Panc1 (cell line): ENCODE measurements around the gene CYGB. TPM values are rescaled to one million over a fixed set of nuclear protein-coding genes. Genes with fewer than 3 reads are reported as not detected.

Source experiments
- ATAC-seq: fragments of 200-7000 bp; cut with Tn5 transposase; 2 replicates; pipeline ENCODE4 v1.9.1; 2020; ENCODE audit warnings: mild to moderate bottlenecking, moderate library complexity
- BruUV-seq: library from RNA; stranded (reverse); fragments of 400-500 nt; replicated peaks from 2 replicates; lab custom pipeline; 2021; lab: Mats Ljungman, UMichigan
- CTCF ChIA-PET: fragments of 300-600 bp; sonication (Branson Sonifier 250); formaldehyde crosslinking; loops from one replicate; lab custom pipeline; 2022; ENCODE audit warnings: antibody characterized with exemption; lab: Charles Lee
- POLR2A ChIA-PET: fragments of 300-600 bp; sonication (Branson Sonifier 250); formaldehyde crosslinking; loops from one replicate; lab custom pipeline; 2022; ENCODE audit warnings: antibody characterized with exemption; lab: Charles Lee
- DNase-seq: peaks from one replicate; pipeline ENCODE4 v3.0.0-alpha.2; 2010; ENCODE audit warnings: low read depth, low spot score
- H3K27ac ChIP-seq: 2 replicates; pipeline ENCODE4 v1.5.1; 2011; ENCODE audit warnings: mild to moderate bottlenecking, low read length, inconsistent platforms
- H3K27me3 ChIP-seq: fragments of 200-500 bp; sonication (Bioruptor generic); 2 replicates; pipeline ENCODE4 v1.6.0; 2014; ENCODE audit warnings: low read length, inconsistent platforms; ENCODE audit not compliant: control insufficient read depth, insufficient read depth
- H3K36me3 ChIP-seq: fragments of 200-500 bp; sonication (Bioruptor generic); 2 replicates; pipeline ENCODE4 v1.5.1; 2014; ENCODE audit warnings: inconsistent platforms, mild to moderate bottlenecking, low read length, moderate library complexity; ENCODE audit not compliant: control insufficient read depth, insufficient read depth
- H3K4me1 ChIP-seq: 2 replicates; pipeline ENCODE4 v1.5.1; 2011; ENCODE audit warnings: inconsistent platforms, mild to moderate bottlenecking, low read length, moderate library complexity; ENCODE audit not compliant: control insufficient read depth, insufficient read depth
- H3K4me3 ChIP-seq, 2 experiments: 2 replicates each; pipeline ENCODE4 v1.5.1; 2011 to 2012; ENCODE audit warnings: low read depth in 2 of 2, low read length in 2 of 2, mild to moderate bottlenecking in 2 of 2, inconsistent platforms in 1 of 2, moderate library complexity in 1 of 2
- H3K9me3 ChIP-seq: fragments of 200-500 bp; sonication (Bioruptor generic); 2 replicates; pipeline ENCODE4 v1.5.1; 2014; ENCODE audit warnings: low read depth, mild to moderate bottlenecking, inconsistent platforms, low read length, moderate library complexity; ENCODE audit not compliant: control insufficient read depth, insufficient read depth
- CTCF ChIP-seq: fragments of 450-650 bp; IDR thresholded peaks from 2 replicates; pipeline ENCODE4 v1.5.1; 2017; ENCODE audit warnings: mild to moderate bottlenecking
- POLR2AphosphoS5 ChIP-seq: IDR thresholded peaks from 2 replicates; pipeline ENCODE4 v1.6.1; 2012; ENCODE audit warnings: mild to moderate bottlenecking, low read depth, low read length, moderate library complexity
- SIN3A ChIP-seq: IDR thresholded peaks from 2 replicates; pipeline ENCODE4 v1.6.1; 2012; ENCODE audit warnings: low read depth, mild to moderate bottlenecking, low read length, moderate library complexity, borderline replicate concordance; ENCODE audit not compliant: insufficient read depth
- TCF7L2 ChIP-seq: IDR thresholded peaks from 2 replicates; pipeline ENCODE4 v1.6.1; 2011; ENCODE audit warnings: mild to moderate bottlenecking, low read depth, low read length, inconsistent platforms
- in situ Hi-C: cut with HindIII; loops from 2 replicates; pipeline ENCODE4 v1.10.0; 2016; ENCODE audit warnings: low sequenced_read_pairs, low pct_unique_long_range_greater_than_20kb
- intact Hi-C: fragments of 100-400 bp; cut with micrococcal nuclease; formaldehyde crosslinking; loops from one replicate; pipeline ENCODE4 v1.10.0; 2022; ENCODE audit not compliant: unreplicated experiment
- total RNA-seq: library from RNA; stranded (reverse); gene quantifications from one replicate; pipeline ENCODE4 v1.2.1, GENCODE V29; 2021; ENCODE audit not compliant: unreplicated experiment
- TF ChIP-seq, protein P1 (sequence below), 2 experiments: IDR thresholded peaks; 2 replicates each; pipeline ENCODE4 v1.6.1; 2011 to 2012; ENCODE audit warnings: low read depth in 2 of 2, control low read depth in 1 of 2, low read length in 1 of 2, mild to moderate bottlenecking in 1 of 2, moderate library complexity in 1 of 2; ENCODE audit not compliant: insufficient read depth in 1 of 2

The CYGB gene
- total RNA-seq, 1 experiment from 2014 or later, result 6.0 TPM

- no peak for DNase-seq
- TF ChIP-seq TCF7L2 (no peak), SIN3A (no peak), POLR2AphosphoS5 (no peak), CTCF (no peak)
- TF ChIP-seq, protein P1, sequence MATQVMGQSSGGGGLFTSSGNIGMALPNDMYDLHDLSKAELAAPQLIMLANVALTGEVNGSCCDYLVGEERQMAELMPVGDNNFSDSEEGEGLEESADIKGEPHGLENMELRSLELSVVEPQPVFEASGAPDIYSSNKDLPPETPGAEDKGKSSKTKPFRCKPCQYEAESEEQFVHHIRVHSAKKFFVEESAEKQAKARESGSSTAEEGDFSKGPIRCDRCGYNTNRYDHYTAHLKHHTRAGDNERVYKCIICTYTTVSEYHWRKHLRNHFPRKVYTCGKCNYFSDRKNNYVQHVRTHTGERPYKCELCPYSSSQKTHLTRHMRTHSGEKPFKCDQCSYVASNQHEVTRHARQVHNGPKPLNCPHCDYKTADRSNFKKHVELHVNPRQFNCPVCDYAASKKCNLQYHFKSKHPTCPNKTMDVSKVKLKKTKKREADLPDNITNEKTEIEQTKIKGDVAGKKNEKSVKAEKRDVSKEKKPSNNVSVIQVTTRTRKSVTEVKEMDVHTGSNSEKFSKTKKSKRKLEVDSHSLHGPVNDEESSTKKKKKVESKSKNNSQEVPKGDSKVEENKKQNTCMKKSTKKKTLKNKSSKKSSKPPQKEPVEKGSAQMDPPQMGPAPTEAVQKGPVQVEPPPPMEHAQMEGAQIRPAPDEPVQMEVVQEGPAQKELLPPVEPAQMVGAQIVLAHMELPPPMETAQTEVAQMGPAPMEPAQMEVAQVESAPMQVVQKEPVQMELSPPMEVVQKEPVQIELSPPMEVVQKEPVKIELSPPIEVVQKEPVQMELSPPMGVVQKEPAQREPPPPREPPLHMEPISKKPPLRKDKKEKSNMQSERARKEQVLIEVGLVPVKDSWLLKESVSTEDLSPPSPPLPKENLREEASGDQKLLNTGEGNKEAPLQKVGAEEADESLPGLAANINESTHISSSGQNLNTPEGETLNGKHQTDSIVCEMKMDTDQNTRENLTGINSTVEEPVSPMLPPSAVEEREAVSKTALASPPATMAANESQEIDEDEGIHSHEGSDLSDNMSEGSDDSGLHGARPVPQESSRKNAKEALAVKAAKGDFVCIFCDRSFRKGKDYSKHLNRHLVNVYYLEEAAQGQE (IDR thresholded peaks at IDR 0.05; ENCODE audit: insufficient read depth in 1 of 2, low read depth in 2 of 2, low read length in 1 of 2), result no peak
- Histone ChIP-seq H3K4me1 (peaks cover 38% of the 10 kb centered on the region), H3K9me3 (no peaks in the 10 kb centered on the region), H3K27me3 (no peaks in the 10 kb centered on the region), H3K4me3 (no peak overlapping the region), H3K27ac (no peak overlapping the region), H3K36me3 (no peaks in the 10 kb centered on the region)
- ChIA-PET POLR2A (no interaction called here), CTCF (interaction anchor here (0.5 to 0.8 kb wide), 2 partner anchors 21 to 88 kb away, joined by 3 to 4 read pairs; no protein-coding TSS in a partner anchor)
- BruUV-seq, result no TSS peak
- in situ Hi-C loops (no loop called here), intact Hi-C loops (no loop called here)
- no peak for ATAC-seq
These were observed 11.7 kb upstream of the CYGB start for GRCh38 chr17:76549215-76549518.

DNA sequence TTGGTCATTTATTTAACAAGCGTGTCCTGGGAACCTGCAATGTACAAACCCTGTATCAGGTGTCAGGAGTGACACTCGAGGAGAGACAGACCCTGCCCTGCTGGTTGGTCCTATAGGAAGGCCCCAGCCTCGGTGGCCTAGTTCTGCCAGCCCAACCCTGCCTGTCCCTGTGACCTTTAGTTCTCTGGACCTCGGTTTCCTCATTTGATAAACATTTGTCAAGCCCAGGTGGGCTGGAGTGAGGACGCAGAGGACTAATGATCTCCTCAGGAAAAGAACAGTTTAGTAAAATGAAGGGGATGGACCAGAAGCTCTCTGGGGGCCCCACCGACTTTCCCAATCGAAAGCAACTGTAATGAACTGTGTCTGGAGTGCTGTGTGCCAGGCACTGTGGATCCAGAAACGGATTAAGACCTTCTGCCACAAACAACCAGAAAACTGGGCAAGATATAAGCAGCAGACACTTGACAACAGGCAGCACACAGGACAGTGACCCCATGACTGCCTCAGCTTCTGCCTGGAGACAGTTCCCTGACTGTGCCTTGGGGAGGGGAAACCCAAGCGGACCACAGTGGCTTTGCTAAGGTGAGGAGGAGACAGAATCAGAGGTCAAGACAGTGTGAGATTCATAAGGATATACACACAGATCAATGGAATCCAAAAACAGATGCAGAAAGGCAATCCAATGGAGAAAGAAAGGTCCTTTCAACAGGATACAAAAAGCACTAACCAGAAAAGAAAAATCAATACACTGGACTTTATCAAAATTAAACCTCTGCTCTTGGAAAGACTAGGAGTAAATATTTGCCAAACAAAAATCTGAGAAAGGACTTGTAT lies 11.1 kb upstream of the CYGB start:
- H3K36me3 ChIP-seq, result no peaks in the 10 kb centered on the region
- ATAC-seq (no peak), DNase-seq (no peak)
- in situ Hi-C loops, result no loop called here
- no peaks in the 10 kb centered on the region for H3K9me3 ChIP-seq
- BruUV-seq, result no TSS peak
- peaks cover 38% of the 10 kb centered on the region for H3K4me1 ChIP-seq
- ChIA-PET POLR2A (no interaction called here), CTCF (interaction anchor here (0.5 to 0.8 kb wide), 2 partner anchors 21 to 88 kb away, joined by 3 to 4 read pairs; no protein-coding TSS in a partner anchor)
- no peak overlapping the region for H3K27ac ChIP-seq
- no peaks in the 10 kb centered on the region for H3K27me3 ChIP-seq
- TF ChIP-seq, protein P1 (IDR thresholded peaks at IDR 0.05; ENCODE audit: insufficient read depth in 1 of 2, low read depth in 2 of 2, low read length in 1 of 2), result no peak
- no peak for TF ChIP-seq CTCF
- no peak for TF ChIP-seq POLR2AphosphoS5
- no peak for TF ChIP-seq SIN3A
- no peak for TF ChIP-seq TCF7L2
- H3K4me3 ChIP-seq, result no peak overlapping the region
- intact Hi-C loops, result no loop called here
